ENCODE measurements around the gene TMEM253.

The TMEM253 gene

DNA sequence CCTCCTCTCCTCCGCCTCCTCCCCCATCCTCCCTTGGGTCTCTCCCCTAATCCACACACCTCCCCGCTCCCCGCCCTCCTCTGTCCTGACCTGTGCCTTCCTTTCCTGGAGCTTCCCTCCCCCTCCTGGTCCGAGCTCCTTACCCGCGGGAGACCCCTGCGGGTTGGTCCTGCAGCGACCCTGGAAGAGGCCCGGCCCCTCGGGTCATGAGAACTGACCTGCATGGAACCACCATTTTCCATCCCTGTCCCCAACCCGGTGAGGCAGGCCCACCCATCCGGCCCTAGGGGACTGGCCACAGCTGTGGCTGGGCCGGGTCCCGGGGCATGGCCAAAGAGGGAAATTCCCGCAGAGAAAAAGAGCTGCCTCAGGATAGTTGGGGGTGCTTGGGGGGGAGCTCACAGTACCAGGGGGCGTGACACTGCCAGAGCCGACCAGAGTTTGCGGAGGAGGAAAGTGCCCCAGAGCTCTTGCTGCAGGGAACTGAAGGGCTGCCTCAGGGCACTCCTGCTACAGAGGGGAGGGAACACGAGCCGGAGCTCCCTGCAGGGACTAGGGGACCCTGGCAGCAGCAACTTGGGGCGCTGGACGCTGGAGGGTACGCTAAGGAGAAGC lies 30.1 kb upstream of the TMEM253 start:
- DNase-seq (ENCODE audit: low read depth in 3 of 3) = no peak

DNA sequence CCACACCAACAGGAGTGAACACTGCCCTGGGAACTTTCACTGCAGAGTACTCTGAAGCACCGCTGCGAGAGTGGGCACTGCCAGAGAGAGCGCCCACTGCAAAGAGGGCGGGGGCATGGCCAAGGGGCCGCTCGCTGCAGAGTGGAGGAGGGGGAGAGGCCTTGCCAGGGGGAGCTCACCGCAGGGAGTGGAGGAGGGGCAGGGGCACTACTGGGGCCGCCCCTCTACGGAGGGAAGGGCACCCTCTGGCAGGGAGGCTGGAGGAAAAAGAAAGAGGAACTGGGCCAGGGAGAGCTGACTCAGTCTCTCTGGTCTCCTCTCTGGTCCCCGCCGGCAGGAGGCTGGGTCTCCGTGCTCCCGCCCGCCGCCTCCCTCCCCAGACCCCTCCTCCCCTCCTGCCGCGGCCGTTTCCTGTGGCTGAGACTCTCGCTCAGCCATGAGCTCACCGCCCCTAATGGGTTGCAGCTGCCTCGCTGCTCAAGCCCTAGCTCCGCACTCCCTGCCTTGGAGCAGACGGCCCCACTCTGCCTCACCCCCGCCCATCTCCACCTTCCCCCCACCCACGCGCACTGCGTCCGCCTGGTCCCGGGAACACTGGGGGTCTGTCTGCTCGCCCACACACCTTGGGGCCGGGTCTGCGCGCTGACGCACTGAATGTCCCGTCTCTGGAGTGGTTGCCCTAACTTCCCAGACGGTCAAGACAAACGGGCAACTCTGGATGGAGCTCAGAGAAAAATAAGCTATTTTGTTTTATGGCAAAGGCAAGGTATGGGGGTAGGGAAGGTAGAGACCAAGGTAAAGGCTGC lies 29.4 kb upstream of the TMEM253 start:
- no peak for DNase-seq (ENCODE audit: low read depth in 3 of 3)

DNA sequence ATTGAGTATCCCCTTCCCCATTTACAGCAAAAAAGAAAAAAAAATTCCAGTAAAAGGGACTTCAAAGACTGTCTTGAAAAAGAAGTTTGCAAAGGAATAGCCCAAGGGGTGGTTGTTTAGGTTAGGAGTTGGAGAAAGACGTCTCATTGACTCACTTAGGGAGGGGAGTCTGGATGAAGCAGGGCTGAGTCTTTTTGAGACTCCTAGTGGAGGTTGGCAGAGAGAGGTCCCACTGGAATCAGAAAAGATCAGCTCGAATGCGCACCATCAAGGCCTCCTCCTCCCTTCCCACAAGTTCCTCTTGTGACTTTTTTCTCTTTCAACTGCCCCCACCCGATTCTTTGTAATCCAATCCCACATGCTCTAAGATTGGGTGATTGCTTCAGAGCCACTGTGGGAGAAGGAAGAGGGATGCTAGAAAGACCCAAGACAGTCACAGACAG lies 28.8 kb upstream of the TMEM253 start:
- DNase-seq (ENCODE audit: low read depth in 3 of 3) = no peak

DNA sequence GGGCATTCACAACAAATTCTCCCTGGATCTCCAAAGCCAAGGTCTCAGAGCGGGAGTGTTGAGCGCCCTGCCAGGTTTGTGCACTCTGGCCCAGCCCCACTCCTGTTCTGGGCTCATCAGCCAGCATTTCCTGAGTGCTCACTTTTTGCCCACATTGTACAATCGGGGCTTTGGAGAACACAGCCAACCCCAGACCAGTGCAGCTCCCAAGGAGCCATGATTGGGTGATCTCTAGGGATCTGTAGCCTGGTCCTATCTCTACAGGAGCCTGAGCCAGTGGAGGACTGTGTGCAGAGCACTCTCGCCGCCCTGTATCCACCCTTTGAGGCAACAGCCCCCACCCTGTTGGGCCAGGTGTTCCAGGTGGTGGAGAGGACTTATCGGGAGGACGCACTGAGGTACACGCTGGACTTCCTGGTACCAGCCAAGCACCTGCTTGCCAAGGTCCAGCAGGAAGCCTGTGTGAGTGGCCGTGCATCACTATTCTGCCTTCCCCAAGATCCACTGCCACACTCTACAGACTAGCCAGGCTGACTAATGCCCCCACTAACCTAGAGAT lies 28.0 kb upstream of the TMEM253 start:
- DNase-seq (ENCODE audit: low read depth in 3 of 3) = no peak

DNA sequence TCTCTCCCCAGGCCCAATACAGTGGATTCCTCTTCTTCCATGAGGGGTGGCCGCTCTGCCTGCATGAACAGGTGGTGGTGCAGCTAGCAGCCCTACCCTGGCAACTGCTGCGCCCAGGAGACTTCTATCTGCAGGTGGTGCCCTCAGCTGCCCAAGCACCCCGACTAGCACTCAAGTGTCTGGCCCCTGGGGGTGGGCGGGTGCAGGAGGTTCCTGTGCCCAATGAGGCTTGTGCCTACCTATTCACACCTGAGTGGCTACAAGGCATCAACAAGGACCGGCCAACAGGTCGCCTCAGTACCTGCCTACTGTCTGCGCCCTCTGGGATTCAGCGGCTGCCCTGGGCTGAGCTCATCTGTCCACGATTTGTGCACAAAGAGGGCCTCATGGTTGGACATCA lies 26.9 kb upstream of the TMEM253 start:
- no peak for DNase-seq (ENCODE audit: low read depth in 3 of 3)

DNA sequence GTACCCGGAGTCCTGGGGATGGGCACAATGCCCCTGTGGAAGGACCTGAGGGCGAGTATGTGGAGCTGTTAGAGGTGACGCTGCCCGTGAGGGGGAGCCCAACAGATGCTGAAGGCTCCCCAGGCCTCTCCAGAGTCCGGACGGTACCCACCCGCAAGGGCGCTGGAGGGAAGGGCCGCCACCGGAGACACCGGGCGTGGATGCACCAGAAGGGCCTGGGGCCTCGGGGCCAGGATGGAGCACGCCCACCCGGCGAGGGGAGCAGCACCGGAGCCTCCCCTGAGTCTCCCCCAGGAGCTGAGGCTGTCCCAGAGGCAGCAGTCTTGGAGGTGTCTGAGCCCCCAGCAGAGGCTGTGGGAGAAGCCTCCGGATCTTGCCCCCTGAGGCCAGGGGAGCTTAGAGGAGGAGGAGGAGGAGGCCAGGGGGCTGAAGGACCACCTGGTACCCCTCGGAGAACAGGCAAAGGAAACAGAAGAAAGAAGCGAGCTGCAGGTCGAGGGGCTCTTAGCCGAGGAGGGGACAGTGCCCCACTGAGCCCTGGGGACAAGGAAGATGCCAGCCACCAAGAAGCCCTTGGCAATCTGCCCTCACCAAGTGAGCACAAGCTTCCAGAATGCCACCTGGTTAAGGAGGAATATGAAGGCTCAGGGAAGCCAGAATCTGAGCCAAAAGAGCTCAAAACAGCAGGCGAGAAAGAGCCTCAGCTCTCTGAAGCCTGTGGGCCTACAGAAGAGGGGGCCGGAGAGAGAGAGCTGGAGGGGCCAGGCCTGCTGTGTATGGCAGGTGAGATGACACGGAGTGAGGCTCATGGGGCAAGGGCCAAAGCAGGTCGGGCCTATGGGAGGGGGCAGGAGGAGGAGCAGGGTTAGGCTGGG lies 26.2 kb upstream of the TMEM253 start:
- no peak for DNase-seq (ENCODE audit: low read depth in 3 of 3)

DNA sequence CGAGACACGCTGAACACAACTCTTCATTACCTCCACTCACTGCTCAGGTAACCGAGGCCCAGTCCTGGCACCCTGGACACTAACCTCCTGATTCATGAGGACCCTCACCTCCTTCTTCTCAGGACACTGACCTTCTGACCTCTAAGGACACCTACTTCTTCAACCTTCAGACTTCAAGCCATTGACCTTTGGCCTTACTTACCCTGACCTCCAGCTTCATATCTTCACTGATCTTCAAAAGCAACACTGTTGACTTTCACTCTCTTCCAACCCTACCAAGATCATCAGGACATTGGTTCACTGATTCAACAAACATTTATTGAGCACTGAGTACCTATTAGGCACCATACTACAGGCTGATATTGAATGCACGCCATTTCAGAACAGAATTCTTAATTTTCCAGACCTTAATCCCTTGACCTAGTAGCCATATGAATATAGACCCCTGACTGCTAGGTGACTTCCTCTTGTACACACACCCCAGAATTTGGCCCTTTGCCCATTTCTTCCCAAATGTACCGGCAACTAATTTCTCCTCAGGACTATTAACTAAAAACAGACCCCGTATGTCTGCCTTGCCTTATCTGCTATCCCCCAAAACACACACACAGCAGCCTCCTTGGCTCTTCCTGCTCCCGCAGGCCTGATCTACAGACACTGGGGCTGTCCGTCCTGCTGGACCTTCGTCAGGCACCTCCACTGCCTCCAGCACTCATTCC lies 25.0 kb upstream of the TMEM253 start:
- DNase-seq (ENCODE audit: low read depth in 3 of 3) = no peak

DNA sequence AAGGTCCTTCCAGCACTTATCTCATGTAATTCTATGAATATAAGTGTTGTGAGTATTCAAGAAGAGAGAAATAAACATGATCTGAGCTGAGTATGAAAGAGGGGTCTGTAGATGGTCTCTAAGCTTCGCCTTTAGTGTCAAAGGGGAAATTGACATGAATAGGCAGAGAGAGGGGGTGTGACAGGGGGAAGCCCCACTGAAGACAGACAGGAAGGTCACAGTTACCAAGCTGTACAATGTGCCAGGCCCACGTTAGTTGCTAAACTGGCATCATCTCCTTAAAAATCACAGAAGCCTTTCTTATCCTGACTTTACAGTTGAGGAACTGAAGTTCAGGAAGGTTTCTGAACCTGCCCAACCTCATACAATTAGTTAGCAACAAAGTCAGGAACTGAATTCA lies 23.2 kb upstream of the TMEM253 start:
- no peak for DNase-seq (ENCODE audit: low read depth in 3 of 3)

DNA sequence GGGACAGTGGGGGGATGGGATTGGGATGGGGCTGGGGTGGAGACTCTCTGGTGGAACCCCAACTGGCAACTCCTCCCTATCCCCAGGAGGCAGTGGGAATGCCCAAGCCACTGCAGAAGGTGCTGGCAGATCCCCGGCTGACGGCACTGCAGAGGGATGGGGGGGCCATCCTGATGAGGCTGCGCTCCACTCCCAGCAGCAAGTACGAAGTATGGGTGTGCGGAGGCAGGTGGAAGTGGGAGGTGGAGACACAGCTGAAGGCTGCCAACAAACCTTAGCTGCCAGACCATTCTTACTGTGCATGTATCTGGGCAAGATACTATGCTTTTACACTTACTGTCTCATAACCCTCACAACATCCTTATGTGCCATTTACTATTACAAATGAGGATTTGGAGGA lies 22.6 kb upstream of the TMEM253 start:
- DNase-seq (ENCODE audit: low read depth in 3 of 3) = no peak

DNA sequence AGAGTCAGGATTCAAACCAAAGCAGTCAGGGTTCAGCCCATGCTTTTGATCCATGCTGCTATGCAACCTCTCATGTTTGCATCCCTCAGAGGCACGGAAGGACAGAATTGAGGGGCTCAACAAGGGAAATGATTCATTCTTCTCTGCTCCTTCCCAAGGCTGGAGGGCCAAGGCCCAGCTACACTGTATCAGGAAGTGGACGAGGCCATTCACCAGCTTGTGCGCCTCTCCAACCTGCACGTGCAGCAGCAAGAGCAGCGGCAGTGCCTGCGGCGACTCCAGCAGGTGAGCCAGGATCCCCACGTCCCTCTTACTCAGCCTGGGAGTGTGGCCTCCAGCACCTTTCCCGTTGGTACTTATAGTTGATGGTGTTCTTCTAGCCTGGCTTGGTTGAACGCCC lies 22.1 kb upstream of the TMEM253 start:
- no peak for DNase-seq (ENCODE audit: low read depth in 3 of 3)

DNA sequence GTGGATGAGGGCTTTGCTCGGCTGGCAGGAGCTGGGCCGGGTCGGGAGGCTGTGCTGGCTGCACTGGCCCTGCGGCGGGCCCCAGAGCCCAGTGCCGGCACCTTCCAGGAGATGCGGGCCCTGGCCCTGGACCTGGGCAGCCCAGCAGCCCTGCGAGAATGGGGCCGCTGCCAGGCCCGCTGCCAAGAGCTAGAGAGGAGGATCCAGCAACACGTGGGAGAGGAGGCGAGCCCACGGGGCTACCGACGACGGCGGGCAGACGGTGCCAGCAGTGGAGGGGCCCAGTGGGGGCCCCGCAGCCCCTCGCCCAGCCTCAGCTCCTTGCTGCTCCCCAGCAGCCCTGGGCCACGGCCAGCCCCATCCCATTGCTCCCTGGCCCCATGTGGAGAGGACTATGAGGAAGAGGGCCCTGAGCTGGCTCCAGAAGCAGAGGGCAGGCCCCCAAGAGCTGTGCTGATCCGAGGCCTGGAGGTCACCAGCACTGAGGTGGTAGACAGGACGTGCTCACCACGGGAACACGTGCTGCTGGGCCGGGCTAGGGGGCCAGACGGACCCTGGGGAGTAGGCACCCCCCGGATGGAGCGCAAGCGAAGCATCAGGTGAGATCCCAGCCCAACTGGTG lies 19.2 kb upstream of the TMEM253 start:
- DNase-seq (ENCODE audit: low read depth in 3 of 3) = no peak

DNA sequence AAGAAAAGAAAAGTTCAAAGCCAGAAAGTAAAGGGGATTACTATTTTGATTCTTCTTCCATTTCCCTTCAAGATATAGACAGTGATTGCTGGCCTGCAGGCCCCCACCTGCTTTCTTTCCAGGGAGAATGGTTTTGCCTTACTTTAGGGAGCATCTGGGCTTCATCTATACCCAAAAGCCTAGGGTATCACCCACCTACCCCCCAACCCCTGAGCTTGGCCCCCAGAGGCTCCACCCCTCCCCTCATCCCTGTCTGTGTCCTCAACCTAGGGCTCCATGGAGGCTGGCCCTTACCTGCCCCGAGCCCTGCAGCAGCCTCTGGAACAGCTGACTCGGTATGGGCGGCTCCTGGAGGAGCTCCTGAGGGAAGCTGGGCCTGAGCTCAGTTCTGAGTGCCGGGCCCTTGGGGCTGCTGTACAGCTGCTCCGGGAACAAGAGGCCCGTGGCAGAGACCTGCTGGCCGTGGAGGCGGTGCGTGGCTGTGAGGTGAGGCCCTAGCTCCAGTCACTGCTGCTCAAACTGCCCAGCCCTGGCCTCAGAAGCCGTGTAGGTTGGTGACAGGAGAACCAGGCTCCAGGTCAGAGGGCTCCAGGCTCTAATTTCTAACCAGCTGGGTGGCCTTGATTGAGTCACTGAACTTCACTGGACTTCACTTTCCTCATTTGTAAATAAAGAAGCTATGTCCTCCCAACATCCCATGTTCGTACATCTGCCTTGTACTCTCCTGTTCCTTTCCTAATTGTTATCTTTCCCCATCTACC lies 17.1 kb upstream of the TMEM253 start:
- DNase-seq (ENCODE audit: low read depth in 3 of 3) = no peak

DNA sequence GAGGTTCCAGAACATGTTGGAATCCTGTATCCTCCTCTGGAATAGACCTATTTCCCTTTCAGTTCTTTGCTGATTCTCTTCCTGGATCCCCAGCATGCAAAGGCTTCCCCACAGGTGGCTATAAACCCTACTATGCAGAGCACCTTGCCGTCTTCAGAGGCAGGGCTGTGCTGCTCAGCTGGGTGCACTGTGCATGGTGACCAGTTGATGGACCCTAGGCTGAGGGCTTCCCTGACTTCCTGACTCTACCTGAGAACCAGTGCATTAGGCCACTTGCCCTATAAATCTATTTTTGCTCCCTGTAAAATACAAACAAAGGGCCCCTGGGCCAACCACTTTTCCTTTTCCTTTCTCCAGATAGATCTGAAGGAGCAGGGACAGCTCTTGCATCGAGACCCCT lies 16.5 kb upstream of the TMEM253 start:
- DNase-seq (ENCODE audit: low read depth in 3 of 3) = no peak

DNA sequence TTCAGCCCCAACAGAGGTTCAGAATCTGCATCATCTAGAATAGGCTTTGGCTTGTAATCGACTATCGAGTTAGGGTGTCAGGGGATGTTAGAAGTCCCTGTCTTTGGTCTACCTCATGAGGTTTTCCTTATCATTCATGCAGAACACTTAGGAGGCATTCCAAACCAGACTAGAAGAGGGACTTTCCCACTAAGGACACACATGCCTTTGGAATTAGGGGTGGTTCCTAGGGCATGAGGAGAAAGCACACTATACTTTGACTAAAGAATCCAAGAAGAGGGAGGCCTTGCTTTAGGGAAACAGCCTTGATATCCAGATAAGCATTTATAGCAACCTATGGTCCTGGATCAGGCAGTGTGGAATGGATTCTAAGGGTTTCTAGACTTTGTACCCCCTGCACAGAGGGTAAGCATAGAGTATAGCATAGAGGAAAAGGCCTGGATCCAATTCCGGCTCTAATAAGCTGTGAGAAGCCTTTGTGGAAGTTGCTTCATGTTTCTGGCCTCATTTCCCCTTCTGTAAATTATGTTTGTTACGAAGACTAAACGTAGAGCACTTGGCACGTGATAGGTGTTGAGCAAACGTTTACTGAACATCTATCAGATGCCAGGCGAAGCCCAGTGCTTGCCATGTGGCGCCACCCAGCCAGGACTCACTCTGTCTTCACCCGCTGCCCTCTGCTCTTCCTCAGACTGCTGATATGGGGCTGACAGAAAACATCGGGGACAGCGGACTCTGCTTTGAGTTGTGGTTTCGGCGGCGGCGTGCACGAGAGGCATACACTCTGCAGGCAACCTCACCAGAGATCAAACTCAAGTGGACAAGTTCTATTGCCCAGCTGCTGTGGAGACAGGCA lies 15.6 kb upstream of the TMEM253 start:
- no peak for DNase-seq (ENCODE audit: low read depth in 3 of 3)

DNA sequence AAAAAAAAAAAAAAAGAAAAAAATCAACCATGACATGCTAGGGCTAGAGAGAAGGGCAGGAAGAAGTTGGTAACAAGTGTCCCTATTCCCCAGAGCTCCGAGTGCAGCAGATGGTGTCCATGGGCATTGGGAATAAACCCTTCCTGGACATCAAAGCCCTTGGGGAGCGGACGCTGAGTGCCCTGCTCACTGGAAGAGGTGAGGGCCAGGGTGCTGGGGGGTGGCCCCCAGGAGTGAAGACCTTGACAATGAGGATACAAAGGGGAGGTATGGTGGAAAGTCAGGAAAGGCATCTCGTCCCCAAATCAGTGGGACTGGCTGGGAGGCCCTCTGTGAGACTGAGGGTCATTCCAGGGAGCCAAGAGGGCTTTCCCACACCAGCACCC lies 14.0 kb upstream of the TMEM253 start:
- DNase-seq (ENCODE audit: low read depth in 3 of 3) = no peak

DNA sequence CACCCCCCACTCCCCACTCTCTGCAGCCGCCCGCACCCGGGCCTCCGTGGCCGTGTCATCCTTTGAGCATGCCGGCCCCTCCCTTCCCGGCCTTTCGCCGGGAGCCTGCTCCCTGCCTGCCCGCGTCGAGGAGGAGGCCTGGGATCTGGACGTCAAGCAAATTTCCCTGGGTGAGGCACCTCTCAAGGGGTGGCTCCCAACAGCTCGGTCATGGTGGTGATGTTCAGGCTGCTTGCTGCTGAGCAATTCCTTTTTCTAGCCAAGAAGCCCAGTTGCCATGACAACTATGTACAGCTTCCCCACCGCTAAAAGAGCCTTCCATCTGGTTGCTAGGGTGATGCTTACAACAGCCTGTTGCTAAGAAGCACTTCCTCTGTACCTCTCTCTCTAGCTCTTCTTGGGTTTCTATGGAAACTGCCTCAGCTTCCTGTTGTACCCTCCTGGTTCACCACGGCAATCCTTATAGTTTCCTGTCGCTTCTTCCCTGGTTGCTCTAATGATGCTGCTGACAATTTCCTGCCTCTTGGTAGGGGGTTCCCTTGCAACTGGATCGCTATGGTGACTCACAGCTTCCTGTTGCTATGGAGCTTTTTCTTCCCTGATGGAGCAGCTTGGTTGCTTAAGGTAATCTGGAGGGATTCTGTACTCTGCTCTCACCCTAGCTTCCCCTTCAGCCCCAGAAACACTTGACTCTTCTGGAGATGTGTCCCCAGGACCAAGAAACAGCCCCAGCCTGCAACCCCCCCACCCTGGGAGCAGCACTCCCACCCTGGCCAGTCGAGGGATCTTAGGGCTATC lies 13.4 kb upstream of the TMEM253 start:
- no peak for DNase-seq (ENCODE audit: low read depth in 3 of 3)

DNA sequence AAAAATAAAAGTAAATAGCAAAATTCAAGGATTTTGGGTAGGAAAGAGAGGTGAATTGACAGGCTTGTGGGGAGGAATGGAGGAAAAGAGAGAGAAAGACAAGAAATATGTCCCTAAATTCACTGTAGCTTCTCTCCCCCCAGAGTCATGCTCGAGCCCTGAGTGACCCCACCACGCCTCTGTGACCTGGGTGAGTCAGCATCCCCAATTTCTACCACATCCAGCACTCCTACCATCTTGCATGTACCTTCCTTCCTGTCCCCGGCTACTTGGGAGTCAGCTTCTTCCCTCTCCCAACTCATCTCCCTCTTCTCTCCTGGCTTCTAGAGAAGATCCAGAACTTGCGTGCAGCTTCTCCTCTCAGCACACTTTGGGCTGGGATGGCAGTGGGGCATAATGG lies 12.2 kb upstream of the TMEM253 start:
- no peak for DNase-seq (ENCODE audit: low read depth in 3 of 3)

DNA sequence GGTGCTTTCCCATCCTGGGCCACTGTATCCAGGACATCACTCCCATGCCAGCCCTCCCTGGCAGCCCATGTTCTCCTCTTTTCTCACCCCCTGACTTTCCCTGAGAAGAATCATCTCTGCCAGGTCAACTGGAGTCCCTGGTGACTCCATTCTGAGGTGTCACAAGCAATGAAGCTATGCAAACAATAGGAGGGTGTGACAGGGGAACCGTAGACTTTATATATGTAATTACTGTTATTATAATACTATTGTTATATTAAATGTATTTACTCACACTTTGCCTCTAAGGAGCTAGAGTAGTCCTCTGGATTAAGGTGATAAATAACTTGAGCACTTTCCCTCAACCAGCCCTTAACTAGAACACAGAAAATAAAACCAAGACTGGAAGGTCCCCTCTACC lies 11.6 kb upstream of the TMEM253 start:
- DNase-seq (ENCODE audit: low read depth in 3 of 3) = no peak

DNA sequence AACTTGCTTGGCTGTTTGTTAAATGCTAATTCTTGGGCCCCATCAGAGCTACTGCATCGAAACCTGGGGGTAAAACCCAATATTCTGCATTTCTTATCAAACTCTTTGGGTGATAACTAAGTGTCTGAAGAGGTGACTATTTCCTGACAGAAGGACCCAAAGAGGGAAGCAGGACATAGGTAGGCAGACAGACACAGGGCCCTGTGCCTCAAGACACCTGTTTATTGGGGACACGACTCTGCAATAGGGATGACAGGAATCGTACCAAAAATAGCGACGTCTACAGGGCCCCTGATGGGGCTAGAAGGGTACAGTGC lies 11.0 kb upstream of the TMEM253 start:
- DNase-seq (ENCODE audit: low read depth in 3 of 3) = no peak
